Duodenal mucosa (tissue), 2 donors: ENCODE results near the gene TEX30.

Experiments
- H3K27ac ChIP-seq: one replicate; pipeline ENCODE4 v1.7.0; 2013; ENCODE audit warnings: low read depth, low read length
- H3K27me3 ChIP-seq, 2 donors: one replicate each; pipeline ENCODE4 v1.7.0; 2013; ENCODE audit warnings: low read length in 2 of 2, control low read depth in 1 of 2; ENCODE audit not compliant: insufficient read depth in 2 of 2, control insufficient read depth in 1 of 2
- H3K36me3 ChIP-seq, 2 donors: one replicate each; pipeline ENCODE4 v1.7.0; 2013; ENCODE audit warnings: low read length in 2 of 2, control low read depth in 1 of 2; ENCODE audit not compliant: insufficient read depth in 2 of 2, control insufficient read depth in 1 of 2
- H3K4me1 ChIP-seq, 2 donors: one replicate each; pipeline ENCODE4 v1.7.0; 2013; ENCODE audit warnings: low read length in 2 of 2, control low read depth in 1 of 2; ENCODE audit not compliant: insufficient read depth in 2 of 2, control insufficient read depth in 1 of 2
- H3K4me3 ChIP-seq, 2 donors: one replicate each; pipeline ENCODE4 v1.7.0; 2013; ENCODE audit warnings: low read length in 2 of 2, low read depth in 1 of 2
- H3K9ac ChIP-seq, 2 donors: one replicate each; pipeline ENCODE4 v1.7.0; 2013; ENCODE audit warnings: low read length in 2 of 2, low read depth in 1 of 2
- H3K9me3 ChIP-seq, 2 donors: one replicate each; pipeline ENCODE4 v1.7.0; 2013; ENCODE audit warnings: low read length in 2 of 2, control low read depth in 1 of 2; ENCODE audit not compliant: control insufficient read depth in 1 of 2

The TEX30 gene

GRCh38 chr13:102779436-102780159, 6.0 kb upstream of the TEX30 start:
- H3K9me3 ChIP-seq: no peaks in the 10 kb centered on the region
- H3K36me3 ChIP-seq: no peaks in the 10 kb centered on the region
- H3K4me1 ChIP-seq: no peaks in the 10 kb centered on the region
- no peaks in the 10 kb centered on the region for H3K27me3 ChIP-seq
- no peak overlapping the region for H3K9ac ChIP-seq
- H3K27ac ChIP-seq: no peak overlapping the region
- H3K4me3 ChIP-seq: no peak overlapping the region

GRCh38 chr13:102777736-102778135, 4.2 kb upstream of the TEX30 start:
- Histone ChIP-seq H3K27ac (no peak overlapping the region), H3K9ac (no peak overlapping the region), H3K4me1 (peaks cover 0 to 6% of the 10 kb centered on the region in 2 donors), H3K4me3 (no peak overlapping the region), H3K27me3 (no peaks in the 10 kb centered on the region), H3K36me3 (no peaks in the 10 kb centered on the region), H3K9me3 (no peaks in the 10 kb centered on the region)

GRCh38 chr13:102776271-102776670, 2.7 kb upstream of the TEX30 start:
- Histone ChIP-seq H3K4me1 (peaks cover 2 to 9% of the 10 kb centered on the region in 2 donors), H3K9me3 (no peaks in the 10 kb centered on the region), H3K36me3 (no peaks in the 10 kb centered on the region), H3K27me3 (no peaks in the 10 kb centered on the region), H3K9ac (no peak overlapping the region), H3K4me3 (no peak overlapping the region), H3K27ac (no peak overlapping the region)

GRCh38 chr13:102774591-102775520, 1.3 kb upstream of the TEX30 start:
- Histone ChIP-seq H3K27me3 (no peaks in the 10 kb centered on the region), H3K4me3 (no peak overlapping the region), H3K9ac (no peak overlapping the region), H3K9me3 (no peaks in the 10 kb centered on the region), H3K36me3 (no peaks in the 10 kb centered on the region), H3K4me1 (peaks cover 9 to 15% of the 10 kb centered on the region in 2 donors), H3K27ac (no peak overlapping the region)

GRCh38 chr13:102774214-102774568, 605 bp upstream of the TEX30 start:
- H3K4me1 ChIP-seq: peaks cover 9 to 16% of the 10 kb centered on the region in 2 donors
- H3K27ac ChIP-seq: peak overlapping the region; percentile 76
- no peaks in the 10 kb centered on the region for H3K27me3 ChIP-seq
- no peaks in the 10 kb centered on the region for H3K9me3 ChIP-seq
- H3K36me3 ChIP-seq: no peaks in the 10 kb centered on the region
- H3K9ac ChIP-seq: peak overlapping the region; percentile 73 to 74
- H3K4me3 ChIP-seq: peak overlapping the region; percentile 82 to 91

GRCh38 chr13:102772042-102772425, 1.6 kb downstream of the TEX30 start:
- Histone ChIP-seq H3K9me3 (no peaks in the 10 kb centered on the region), H3K36me3 (peaks cover 0 to 4% of the 10 kb centered on the region in 2 donors), H3K4me1 (peaks cover 9 to 16% of the 10 kb centered on the region in 2 donors), H3K27ac (no peak overlapping the region), H3K9ac (no peak overlapping the region), H3K27me3 (no peaks in the 10 kb centered on the region), H3K4me3 (no peak overlapping the region)

GRCh38 chr13:102771298-102772041, 2.1 kb downstream of the TEX30 start:
- H3K27me3 ChIP-seq: no peaks in the 10 kb centered on the region
- no peaks in the 10 kb centered on the region for H3K9me3 ChIP-seq
- H3K27ac ChIP-seq: no peak overlapping the region
- H3K4me1 ChIP-seq: peaks cover 9 to 16% of the 10 kb centered on the region in 2 donors
- H3K4me3 ChIP-seq: no peak overlapping the region
- peaks cover 0 to 4% of the 10 kb centered on the region in 2 donors for H3K36me3 ChIP-seq
- no peak overlapping the region for H3K9ac ChIP-seq

GRCh38 chr13:102770435-102770834, 3.2 kb downstream of the TEX30 start:
- no peak overlapping the region for H3K4me3 ChIP-seq
- no peak overlapping the region for H3K9ac ChIP-seq
- peaks cover 2 to 6% of the 10 kb centered on the region in 2 donors for H3K36me3 ChIP-seq
- H3K27me3 ChIP-seq: no peaks in the 10 kb centered on the region
- no peak overlapping the region for H3K27ac ChIP-seq
- no peaks in the 10 kb centered on the region for H3K9me3 ChIP-seq
- peaks cover 9 to 16% of the 10 kb centered on the region in 2 donors for H3K4me1 ChIP-seq

- Histone ChIP-seq H3K27ac (no peak overlapping the region), H3K4me1 (peaks cover 9 to 16% of the 10 kb centered on the region in 2 donors), H3K9ac (no peak overlapping the region), H3K27me3 (no peaks in the 10 kb centered on the region), H3K9me3 (no peaks in the 10 kb centered on the region), H3K36me3 (peaks cover 2 to 6% of the 10 kb centered on the region in 2 donors), H3K4me3 (no peak overlapping the region)
Observed at GRCh38 chr13:102769679-102770078, 3.9 kb downstream of the TEX30 start.
